Cardiac muscle cell (in vitro differentiated cells and primary cell): ENCODE results near the gene OVCA2. TPM values are rescaled to one million over a fixed set of nuclear protein-coding genes. Genes with fewer than 3 reads are reported as not detected.

ENCODE experiments used
- DNase-seq, 2 donors: peaks; one replicate each; pipeline versions ENCODE4 v3.0.0 to v3.0.0-alpha.2; 2010 to 2017; ENCODE audit warnings: low read depth in 1 of 2, low spot score in 1 of 2
- H3K27ac ChIP-seq: fragments of 200-600 bp; sonication (generic); 2 replicates; pipeline ENCODE4 v1.5.1; 2016
- H3K27me3 ChIP-seq: fragments of 200-600 bp; sonication (generic); 2 replicates; pipeline ENCODE4 v1.6.0; 2016; ENCODE audit warnings: control low read depth
- H3K36me3 ChIP-seq: fragments of 200-600 bp; sonication (generic); 2 replicates; pipeline ENCODE4 v1.5.1; 2016; ENCODE audit warnings: control low read depth
- H3K4me1 ChIP-seq: fragments of 200-600 bp; sonication (generic); 2 replicates; pipeline ENCODE4 v1.8.1; 2017; ENCODE audit warnings: low read depth, mild to moderate bottlenecking, mixed run types
- H3K4me3 ChIP-seq: fragments of 200-600 bp; sonication (generic); 2 replicates; pipeline ENCODE4 v1.5.1; 2016; ENCODE audit warnings: mild to moderate bottlenecking
- H3K9me3 ChIP-seq: fragments of 200-600 bp; sonication (generic); 2 replicates; pipeline ENCODE4 v1.5.1; 2017; ENCODE audit warnings: low read depth, mild to moderate bottlenecking, control low read depth
- polyA plus RNA-seq: library from polyadenylated mRNA; unstranded; fragments of >200 nt; fragmentation: Nextera tagmentation; extraction: Ambion mirVana; gene quantifications from 2 replicates; pipeline ENCODE4 v1.2.1, GENCODE V29; 2016
- total RNA-seq: library from RNA; depleted of rRNA; stranded (reverse); fragments of >200 nt; gene quantifications from 2 replicates; pipeline ENCODE4 v1.2.3, GENCODE V29; 2016
- TF ChIP-seq, protein P1 (sequence below): IDR thresholded peaks from 2 replicates; pipeline ENCODE4 v1.5.1; 2012; ENCODE audit warnings: low read depth, mild to moderate bottlenecking, low read length

OVCA2 gene
- total and polyA plus RNA-seq, 2 experiments from 2014 or later: 36.8 to 40.6 TPM

- DNase-seq: no peak
- Histone ChIP-seq H3K27ac (no peak overlapping the region), H3K27me3 (peaks cover 13% of the 10 kb centered on the region), H3K4me3 (no peak overlapping the region), H3K36me3 (peaks cover 5% of the 10 kb centered on the region), H3K9me3 (no peaks in the 10 kb centered on the region), H3K4me1 (peaks cover 4% of the 10 kb centered on the region)
- TF ChIP-seq, protein P1, sequence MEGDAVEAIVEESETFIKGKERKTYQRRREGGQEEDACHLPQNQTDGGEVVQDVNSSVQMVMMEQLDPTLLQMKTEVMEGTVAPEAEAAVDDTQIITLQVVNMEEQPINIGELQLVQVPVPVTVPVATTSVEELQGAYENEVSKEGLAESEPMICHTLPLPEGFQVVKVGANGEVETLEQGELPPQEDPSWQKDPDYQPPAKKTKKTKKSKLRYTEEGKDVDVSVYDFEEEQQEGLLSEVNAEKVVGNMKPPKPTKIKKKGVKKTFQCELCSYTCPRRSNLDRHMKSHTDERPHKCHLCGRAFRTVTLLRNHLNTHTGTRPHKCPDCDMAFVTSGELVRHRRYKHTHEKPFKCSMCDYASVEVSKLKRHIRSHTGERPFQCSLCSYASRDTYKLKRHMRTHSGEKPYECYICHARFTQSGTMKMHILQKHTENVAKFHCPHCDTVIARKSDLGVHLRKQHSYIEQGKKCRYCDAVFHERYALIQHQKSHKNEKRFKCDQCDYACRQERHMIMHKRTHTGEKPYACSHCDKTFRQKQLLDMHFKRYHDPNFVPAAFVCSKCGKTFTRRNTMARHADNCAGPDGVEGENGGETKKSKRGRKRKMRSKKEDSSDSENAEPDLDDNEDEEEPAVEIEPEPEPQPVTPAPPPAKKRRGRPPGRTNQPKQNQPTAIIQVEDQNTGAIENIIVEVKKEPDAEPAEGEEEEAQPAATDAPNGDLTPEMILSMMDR: no peak
These were observed 2.6 kb downstream of the OVCA2 start for GRCh38 chr17:2044263-2044894.

DNA sequence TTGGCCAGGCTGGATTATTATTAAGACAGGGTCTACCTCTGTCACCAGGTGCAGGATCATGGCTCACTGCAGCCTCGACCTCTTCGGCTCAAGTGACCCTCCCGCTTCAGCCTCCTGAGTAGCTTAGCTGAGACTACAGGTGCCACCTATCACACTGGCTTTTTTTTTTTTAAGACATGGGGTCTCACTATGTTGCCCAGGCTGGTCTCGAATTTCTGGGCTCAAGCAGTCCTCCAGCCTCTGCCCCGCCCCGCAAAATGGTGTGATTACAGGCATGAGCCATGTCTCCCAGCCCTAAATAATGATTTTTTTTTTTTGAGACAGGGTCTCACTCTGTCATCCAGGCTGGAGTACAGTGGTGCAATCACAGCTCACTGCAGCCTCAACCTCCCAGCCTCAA lies 5.8 kb downstream of the OVCA2 start:
- H3K27me3 ChIP-seq: peaks cover 38% of the 10 kb centered on the region
- no peaks in the 10 kb centered on the region for H3K9me3 ChIP-seq
- no peak overlapping the region for H3K27ac ChIP-seq
- no peak for DNase-seq
- H3K4me1 ChIP-seq: peaks cover 8% of the 10 kb centered on the region
- H3K36me3 ChIP-seq: peaks cover 5% of the 10 kb centered on the region
- H3K4me3 ChIP-seq: no peak overlapping the region
- TF ChIP-seq, protein P1: no peak

DNA sequence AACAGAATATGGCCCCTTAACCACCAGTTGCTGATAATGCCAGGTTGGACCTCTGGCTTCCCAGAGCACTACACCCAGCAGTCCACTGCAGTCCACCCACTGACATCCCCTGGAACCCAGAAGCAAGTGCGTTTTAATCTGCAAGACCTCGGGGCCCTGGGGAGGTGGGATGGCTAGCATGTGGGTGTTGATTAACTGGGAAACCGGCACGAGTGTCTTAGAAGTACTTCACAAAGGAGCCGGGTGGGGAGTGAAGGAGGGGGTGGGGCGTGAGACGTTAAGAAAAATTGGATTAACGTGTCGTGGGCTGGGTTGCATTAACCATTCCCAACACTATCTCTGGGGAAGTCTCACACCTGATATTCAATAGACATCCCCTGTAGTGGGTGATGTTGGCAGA lies 7.0 kb downstream of the OVCA2 start:
- Histone ChIP-seq H3K27ac (no peak overlapping the region), H3K4me1 (peaks cover 8% of the 10 kb centered on the region), H3K9me3 (no peaks in the 10 kb centered on the region), H3K27me3 (peaks cover 49% of the 10 kb centered on the region), H3K4me3 (no peak overlapping the region), H3K36me3 (no peaks in the 10 kb centered on the region)
- TF ChIP-seq, protein P1: no peak
- DNase-seq: no peak

GRCh38 chr17:2049333-2050299 lies 7.8 kb downstream of the OVCA2 start:
- DNase-seq: peak; percentile 90 to 93
- H3K36me3 ChIP-seq: no peaks in the 10 kb centered on the region
- no peak overlapping the region for H3K27ac ChIP-seq
- TF ChIP-seq, protein P1: no peak
- peak overlapping the region; percentile 93 for H3K4me3 ChIP-seq
- H3K9me3 ChIP-seq: no peaks in the 10 kb centered on the region
- peaks cover 8% of the 10 kb centered on the region for H3K4me1 ChIP-seq
- H3K27me3 ChIP-seq: peaks cover 57% of the 10 kb centered on the region

DNA sequence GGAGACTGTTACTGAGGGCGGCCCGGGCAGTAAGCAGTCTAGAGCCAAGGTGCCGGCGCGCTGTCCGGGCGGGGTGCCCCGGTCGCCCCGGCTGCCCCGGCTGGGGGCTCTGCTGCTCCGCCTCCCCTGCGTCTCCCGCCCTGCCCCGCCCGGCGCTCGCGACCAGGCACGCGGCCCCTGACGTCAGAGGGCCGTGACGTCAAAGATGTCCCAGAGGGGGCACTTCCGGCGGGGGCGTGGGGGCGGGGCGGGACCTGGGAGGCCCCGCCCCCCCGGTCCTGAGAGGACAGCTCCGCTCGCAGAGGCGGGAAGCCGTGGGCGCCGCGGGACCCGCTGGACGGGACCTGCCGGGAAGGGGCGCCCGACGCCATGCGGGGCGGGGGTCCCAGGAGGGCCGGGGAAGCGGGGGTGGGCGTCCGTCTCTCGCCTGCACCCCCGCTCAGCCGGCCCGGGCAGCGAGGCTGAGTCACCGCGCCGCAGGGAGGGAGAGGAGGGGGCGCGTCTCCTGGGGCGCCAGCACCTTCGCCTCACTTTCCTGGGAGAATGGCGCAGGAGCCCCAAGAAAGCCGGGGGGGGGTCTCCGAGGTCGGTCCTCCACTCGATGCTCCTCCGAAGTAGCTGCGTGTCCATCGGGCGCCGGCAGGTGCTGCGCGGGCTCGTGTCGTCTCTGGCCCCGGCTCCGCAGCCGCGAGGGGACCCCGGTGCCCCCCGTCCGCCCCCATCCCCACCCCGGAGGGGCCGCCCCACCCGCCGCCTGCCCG lies 8.7 kb downstream of the OVCA2 start:
- Histone ChIP-seq H3K27me3 (peaks cover 65% of the 10 kb centered on the region), H3K4me3 (peak overlapping the region; percentile 75), H3K4me1 (peaks cover 8% of the 10 kb centered on the region), H3K9me3 (no peaks in the 10 kb centered on the region), H3K36me3 (no peaks in the 10 kb centered on the region), H3K27ac (no peak overlapping the region)
- TF ChIP-seq, protein P1: no peak
- DNase-seq: peak; percentile 82 to 83
